Spleen (tissue), 7 donors: ENCODE data around the gene SPTBN5.

Experiments
- CTCF ChIP-seq, 11 experiments: fragments of 200-600 bp in 7 of 11; fragments of 450-650 bp in 4 of 11; sonication (generic) in 4 of 11; IDR thresholded peaks in 8 of 11; conservative IDR thresholded peaks in 3 of 11; 1 replicate in 7 of 11; 2 replicates in 4 of 11; pipeline versions ENCODE4 v1.4.0 to v1.8.0; 2016 to 2021; ENCODE audit warnings: antibody characterized with exemption in 11 of 11, inconsistent platforms in 4 of 11, mild to moderate bottlenecking in 1 of 11
- POLR2A ChIP-seq, 3 donors: fragments of 450-650 bp; IDR thresholded peaks; one replicate each; pipeline ENCODE4 v1.5.1; 2017; ENCODE audit warnings: antibody characterized with exemption in 3 of 3, mild to moderate bottlenecking in 1 of 3
- POLR2AphosphoS5 ChIP-seq, 3 donors: sonication (generic); formaldehyde crosslinking; IDR thresholded peaks; one replicate each; pipeline ENCODE4 v1.5.1; 2017; ENCODE audit warnings: antibody characterized with exemption in 3 of 3
- donor health status: DM: no; HTN: no; CAD: no; lungs with moderate emphysema.
- donor health status: DM: no; HTN: no; CAD: no.
- donor health status: DM: no; HTN: no; CAD: no.

GRCh38 chr15:41908736-41909461, 15.0 kb upstream of the SPTBN5 start:
- TF ChIP-seq POLR2A (IDR thresholded peaks at IDR 0.05) (no peak), CTCF (IDR thresholded peaks at IDR 0.05 in 8 of 11, conservative IDR thresholded peaks at IDR 0.05 in 3 of 11) (no peak), POLR2AphosphoS5 (IDR thresholded peaks at IDR 0.05) (peak in 1 of 3 donors; percentile 45)
